IPS-18c (cell line): ENCODE measurements around the gene IRF2.

Source experiments
- H3K4me3 ChIP-seq: 2 replicates; pipeline ENCODE4 v1.7.0; 2013; ENCODE audit warnings: low read depth, mild to moderate bottlenecking, low read length, moderate library complexity; ENCODE audit not compliant: insufficient read depth
- H3K9me3 ChIP-seq: one replicate; pipeline ENCODE4 v1.6.1; 2013; ENCODE audit warnings: mild to moderate bottlenecking, low read length, moderate library complexity; ENCODE audit not compliant: control insufficient read depth, insufficient read depth

The IRF2 gene

DNA sequence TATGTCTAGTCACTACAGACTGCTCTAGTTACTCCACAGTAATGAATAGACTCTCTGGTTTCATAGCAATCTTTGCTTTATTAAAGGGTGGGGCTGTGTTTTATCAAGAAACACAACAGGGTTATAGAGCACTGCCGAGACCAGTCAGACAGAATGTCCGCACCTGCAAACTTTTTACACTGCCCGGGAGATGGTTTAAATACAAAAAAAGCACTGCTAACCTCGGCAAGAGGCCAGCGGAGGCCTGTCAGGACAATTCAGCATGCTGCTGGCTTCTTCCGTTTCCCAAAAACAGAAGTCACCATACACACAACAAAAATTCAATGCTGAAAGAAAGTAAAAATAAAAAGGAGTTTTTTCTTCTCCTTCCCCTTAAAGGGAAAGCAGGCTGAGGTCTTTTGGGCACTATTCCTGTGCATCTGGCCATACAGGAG is 67.4 kb downstream of the IRF2 start:
- no peak overlapping the region for H3K4me3 ChIP-seq
- H3K9me3 ChIP-seq = peaks cover 3% of the 10 kb centered on the region

DNA sequence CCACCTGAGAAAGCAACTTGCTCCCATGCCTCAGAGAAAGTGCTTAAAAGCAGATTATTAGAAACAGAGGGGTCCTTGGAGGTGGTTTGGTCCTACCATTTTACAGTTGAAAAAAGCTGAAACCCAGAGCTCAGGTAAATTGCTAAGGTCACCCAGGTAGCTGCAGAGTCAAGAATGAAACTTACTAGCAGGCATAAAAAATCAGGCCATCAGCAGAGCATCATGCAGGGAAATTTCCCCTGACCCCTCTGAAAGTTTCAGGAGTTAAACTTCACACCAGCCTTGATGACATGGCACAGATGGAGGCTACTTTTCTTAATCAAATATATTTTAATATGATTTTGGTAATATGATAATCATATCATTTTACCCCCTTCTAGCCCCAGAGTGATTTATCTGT is 70.3 kb downstream of the IRF2 start:
- no peaks in the 10 kb centered on the region for H3K9me3 ChIP-seq
- H3K4me3 ChIP-seq = no peak overlapping the region

DNA sequence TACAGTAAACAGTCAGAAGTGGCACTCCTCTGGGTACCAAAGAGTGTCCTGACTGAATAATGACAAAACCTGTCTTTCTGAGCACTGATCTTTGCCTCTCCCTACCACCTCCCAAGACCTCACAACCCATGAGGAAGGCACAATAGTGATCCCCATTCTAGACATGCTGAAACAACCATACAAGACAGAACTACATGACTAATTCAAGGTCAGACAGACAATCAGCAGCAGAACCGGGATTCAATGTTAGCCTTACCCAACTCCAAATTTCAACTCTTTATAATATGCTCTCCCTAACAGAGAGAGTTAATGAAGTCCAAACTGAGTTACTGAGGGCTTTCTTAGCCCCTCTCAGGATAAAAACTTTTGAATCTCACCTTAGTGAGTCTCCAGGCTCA is 71.0 kb downstream of the IRF2 start:
- Histone ChIP-seq H3K9me3 (no peaks in the 10 kb centered on the region), H3K4me3 (no peak overlapping the region)

DNA sequence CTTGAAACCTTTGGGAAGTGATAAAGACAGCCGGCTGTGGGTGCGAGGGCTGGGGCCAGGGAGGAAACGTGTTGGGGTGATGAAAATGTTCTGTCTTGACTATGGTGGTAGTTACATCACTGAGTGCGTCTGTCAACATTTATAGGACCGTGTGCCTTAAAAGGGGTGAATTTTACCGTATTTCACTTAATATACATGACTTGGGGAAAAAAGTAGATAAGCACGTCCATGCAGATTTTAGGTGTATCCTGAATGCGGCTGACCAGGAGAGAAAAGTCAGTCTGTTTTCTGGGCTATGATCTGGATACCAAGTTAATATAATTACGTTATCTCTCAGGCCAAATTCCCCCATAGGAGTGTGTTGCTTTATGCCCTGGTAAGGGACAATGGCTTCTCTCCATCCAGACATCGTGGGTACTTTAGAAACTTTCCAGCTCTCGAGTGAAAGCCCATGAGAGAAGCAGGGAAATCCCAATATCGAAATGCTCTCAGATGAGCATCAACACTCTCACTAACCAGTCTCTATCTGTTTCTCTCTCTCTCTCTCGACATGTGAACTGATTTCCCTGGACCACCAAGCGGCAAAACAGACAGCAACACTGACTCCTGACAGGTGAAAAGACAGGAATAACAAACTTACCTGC is 71.5 kb downstream of the IRF2 start:
- Histone ChIP-seq H3K9me3 (no peaks in the 10 kb centered on the region), H3K4me3 (no peak overlapping the region)

DNA sequence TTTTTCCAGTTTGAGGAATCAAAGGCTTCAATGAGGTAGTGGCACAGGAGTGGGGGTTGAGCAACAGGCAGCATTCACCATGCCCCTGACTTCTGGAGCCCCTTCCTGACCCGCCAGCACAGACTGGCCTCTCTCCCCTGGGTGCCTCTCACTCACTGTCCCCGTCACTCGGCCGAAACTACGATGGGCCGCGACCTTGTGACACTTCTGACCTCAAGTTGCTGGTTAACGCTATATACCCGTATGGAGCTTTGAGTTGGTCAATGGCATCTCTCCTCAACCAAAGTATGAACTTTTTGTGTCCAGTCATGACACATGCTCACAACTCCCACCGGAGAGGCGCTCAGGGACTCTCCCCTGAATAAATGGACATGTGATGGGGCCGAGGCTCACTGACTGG is 72.1 kb downstream of the IRF2 start:
- H3K4me3 ChIP-seq = no peak overlapping the region
- no peaks in the 10 kb centered on the region for H3K9me3 ChIP-seq

GRCh38 chr4:184401397-184402171 is 72.8 kb downstream of the IRF2 start:
- H3K4me3 ChIP-seq = no peak overlapping the region
- no peaks in the 10 kb centered on the region for H3K9me3 ChIP-seq

DNA sequence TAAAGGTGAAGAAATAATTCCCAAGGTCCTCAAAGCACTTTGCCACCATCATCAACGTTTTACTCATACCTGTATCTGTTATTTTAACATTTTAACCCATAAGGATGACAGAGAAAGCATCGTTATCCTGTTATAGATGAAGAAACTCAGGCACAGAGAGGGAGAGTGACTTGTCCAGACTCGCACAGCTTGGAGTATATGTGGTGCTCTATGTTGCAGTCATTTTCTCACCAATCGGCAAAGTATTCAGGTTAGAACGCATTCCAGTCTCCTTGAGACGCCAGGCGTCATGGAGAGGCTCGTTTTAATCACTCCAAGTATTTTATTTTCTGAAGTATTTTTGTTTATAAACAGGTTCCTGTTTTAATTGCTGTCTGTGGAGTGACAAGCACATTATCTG is 73.5 kb downstream of the IRF2 start:
- no peak overlapping the region for H3K4me3 ChIP-seq

DNA sequence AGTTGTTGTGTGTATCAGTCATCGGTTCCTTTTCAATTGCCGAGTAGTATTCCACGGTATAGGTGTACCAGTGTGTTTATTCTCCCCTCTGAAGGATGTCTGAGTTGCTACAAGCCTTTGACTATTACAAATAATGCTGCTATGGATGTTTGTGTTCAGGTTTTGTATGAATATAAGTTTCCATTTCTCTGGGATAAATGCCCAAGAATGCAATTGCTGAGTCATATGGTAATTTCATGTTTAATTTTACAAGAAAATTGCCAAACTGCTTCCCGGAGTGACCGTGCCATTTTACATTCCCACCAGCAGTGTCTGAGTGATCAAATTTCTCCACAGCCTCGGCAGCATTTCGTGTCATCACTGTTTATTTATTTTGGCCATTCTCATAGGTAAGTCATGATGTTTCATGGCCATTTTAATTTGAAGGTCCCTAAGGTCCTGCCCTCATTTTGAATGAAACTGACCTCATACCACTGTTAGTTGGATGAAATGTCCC is 73.9 kb downstream of the IRF2 start:
- no peak overlapping the region for H3K4me3 ChIP-seq

More for the DNA sequence above, 73.5 kb downstream of the IRF2 start:
- no peaks in the 10 kb centered on the region for H3K9me3 ChIP-seq

GRCh38 chr4:184399512-184399908 is 74.8 kb downstream of the IRF2 start:
- H3K4me3 ChIP-seq = no peak overlapping the region
- no peaks in the 10 kb centered on the region for H3K9me3 ChIP-seq

More for the DNA sequence above, 73.9 kb downstream of the IRF2 start:
- no peaks in the 10 kb centered on the region for H3K9me3 ChIP-seq

DNA sequence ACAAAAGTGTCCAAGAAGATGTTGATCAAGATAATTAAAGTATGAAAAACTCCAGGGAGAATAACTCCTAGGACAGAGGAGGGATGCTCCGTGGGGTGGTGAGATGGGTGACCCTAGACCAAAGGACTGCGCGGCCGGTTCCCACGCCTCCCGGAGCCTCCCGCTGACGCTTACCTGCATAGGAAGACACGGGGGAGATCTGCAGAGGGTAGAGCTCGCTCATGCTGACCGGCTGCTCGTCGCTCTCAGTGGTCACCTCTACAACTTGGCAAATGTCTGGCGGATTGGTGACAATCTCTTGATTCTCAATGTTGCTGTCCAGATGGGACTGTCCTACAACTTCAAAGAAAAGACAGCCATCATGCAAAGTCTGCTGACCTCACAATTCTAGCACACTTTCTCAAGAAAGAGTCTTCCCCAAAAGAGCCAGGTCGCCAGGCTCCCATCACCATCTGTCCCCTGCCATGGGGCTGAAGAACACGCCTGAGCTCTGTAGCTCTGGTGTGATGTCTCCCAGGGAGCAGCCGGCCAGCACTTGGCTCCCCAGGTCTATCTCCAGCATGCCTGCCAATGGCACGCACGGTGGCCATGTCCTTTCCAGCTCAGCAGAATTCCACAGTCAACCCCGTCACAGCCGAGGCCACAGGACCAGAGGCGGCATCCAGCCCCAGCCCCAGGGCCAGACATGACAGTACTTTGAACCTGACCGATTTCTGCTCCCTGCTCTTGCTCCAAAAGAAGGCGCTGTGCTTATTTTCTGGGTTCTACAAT is 75.4 kb downstream of the IRF2 start:
- H3K9me3 ChIP-seq = no peaks in the 10 kb centered on the region

GRCh38 chr4:184397516-184398163 is 76.7 kb downstream of the IRF2 start:
- no peak overlapping the region for H3K4me3 ChIP-seq

More for the DNA sequence above, 75.4 kb downstream of the IRF2 start:
- H3K4me3 ChIP-seq = no peak overlapping the region

DNA sequence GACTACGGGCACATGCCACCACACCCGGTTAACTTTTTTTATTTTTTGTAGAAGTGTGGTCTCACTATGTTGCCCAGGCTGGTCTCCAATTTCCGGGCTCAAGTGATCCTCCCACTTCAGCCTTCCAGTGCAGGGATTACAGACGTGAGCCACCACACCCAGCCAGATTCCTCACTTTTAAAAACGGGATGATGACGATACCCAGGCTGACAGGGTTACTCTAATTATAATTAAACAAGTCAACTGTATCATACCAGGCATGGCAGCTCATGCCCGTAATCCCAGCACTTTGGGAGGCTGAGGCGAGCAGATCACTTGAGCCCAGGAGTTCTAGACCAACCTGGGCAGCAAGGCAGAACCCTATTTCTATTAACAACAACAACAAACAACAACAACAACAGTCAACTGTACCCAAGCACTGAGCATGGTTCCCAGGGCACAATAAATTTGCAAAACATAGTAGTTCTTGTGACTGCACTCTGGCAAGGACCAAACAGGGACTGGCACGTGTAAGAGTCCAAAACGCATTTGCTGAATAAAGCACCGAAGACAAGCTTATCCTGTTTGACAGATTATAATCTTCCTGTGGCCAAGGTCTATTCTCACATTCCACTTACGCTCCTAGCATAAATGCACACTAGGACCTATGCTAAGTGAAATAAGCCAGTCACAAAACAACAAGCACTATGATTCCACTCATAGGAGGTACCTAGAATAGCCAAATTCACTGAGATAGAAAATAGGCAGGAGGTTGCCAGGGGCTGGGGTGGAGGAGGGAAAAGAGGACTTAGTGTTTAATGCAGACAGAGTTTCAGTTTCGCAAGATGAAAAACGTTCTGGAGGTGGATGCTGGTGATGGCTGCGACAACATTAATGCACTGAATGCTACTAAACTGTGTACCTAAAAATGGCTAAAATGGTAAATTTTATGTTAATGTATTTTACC is 77.5 kb downstream of the IRF2 start:
- Histone ChIP-seq H3K4me3 (no peak overlapping the region), H3K9me3 (no peaks in the 10 kb centered on the region)

More at GRCh38 chr4:184397516-184398163, 76.7 kb downstream of the IRF2 start:
- H3K9me3 ChIP-seq = no peaks in the 10 kb centered on the region

GRCh38 chr4:184395971-184396391 is 78.4 kb downstream of the IRF2 start:
- no peaks in the 10 kb centered on the region for H3K9me3 ChIP-seq
- no peak overlapping the region for H3K4me3 ChIP-seq

GRCh38 chr4:184395451-184395917 is 78.9 kb downstream of the IRF2 start:
- Histone ChIP-seq H3K9me3 (no peaks in the 10 kb centered on the region), H3K4me3 (no peak overlapping the region)

DNA sequence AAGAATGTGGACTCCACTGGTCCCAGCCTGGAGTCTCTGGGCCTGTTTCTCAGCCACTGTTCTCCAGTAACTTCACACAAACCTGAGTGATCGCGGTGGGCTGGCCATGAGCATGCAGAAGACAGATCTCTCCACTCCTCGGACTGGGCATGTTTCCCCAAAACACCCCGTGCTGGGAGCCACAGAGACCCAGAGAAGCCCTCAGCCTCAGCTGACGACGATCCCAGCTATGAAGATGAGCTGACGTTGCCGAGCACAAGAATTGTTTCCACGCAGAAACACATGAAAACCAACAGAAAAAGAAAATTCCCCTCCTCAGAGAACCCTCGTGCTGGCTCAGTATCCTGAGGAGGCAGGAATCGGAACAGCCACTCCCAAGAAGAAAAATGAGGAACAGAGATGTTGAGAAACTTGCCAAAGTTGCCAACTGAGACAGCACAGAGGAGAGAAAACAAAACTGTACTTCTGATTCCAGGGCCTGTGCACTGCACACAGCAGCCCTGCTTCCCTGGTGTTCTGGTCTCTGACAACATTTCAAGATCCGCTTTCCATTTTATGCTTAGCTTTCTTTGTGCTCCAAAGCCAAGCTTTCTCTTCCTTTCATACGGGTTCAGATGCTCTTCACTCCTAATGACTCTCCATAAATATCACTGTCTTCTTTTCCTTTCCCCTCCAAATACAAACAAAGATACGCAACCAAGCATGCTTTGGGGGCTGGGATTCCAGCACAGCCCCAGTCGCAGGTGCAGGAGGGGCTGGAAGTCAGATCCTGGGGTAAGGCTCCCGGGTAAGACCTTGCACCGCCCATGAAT is 81.4 kb downstream of the IRF2 start:
- Histone ChIP-seq H3K9me3 (no peaks in the 10 kb centered on the region), H3K4me3 (no peak overlapping the region)
